Neural progenitor cell (in vitro differentiated cells): ENCODE results near the gene LLCFC1.
A peak's percentile ranks its signal among the peaks of the same experiment; 100 is the strongest.

Source experiments
- EZH2 ChIP-seq: fragments of 200-600 bp; sonication (generic); IDR thresholded peaks from 2 replicates; pipeline ENCODE4 v1.6.1; 2017; ENCODE audit warnings: antibody characterized with exemption, mild to moderate bottlenecking, moderate library complexity
- TF ChIP-seq, protein P1 (sequence below): fragments of 200-600 bp; sonication (generic); IDR thresholded peaks from 2 replicates; pipeline ENCODE4 v1.5.1; 2017; ENCODE audit warnings: antibody characterized with exemption, mild to moderate bottlenecking

DNA sequence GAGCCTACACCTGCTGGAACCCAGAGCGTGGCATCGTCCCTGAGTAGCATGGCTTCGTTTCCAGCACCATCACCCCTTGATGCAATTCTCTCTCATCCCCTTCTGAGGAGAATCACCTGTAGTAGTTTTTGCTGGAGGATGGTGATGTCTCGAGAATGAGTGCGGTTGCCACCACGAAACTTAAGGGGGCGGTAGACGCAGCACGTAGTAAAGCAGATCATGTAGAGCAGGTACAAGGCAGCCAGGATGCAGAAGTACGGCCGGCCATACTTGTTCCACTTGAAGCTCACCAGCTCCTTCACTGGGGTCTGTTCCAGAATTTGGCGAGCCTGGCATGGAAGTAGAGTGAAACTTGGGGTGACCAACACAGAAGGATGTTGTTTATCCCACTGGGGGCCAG, 13.9 kb upstream of the LLCFC1 start:
- TF ChIP-seq, protein P1, sequence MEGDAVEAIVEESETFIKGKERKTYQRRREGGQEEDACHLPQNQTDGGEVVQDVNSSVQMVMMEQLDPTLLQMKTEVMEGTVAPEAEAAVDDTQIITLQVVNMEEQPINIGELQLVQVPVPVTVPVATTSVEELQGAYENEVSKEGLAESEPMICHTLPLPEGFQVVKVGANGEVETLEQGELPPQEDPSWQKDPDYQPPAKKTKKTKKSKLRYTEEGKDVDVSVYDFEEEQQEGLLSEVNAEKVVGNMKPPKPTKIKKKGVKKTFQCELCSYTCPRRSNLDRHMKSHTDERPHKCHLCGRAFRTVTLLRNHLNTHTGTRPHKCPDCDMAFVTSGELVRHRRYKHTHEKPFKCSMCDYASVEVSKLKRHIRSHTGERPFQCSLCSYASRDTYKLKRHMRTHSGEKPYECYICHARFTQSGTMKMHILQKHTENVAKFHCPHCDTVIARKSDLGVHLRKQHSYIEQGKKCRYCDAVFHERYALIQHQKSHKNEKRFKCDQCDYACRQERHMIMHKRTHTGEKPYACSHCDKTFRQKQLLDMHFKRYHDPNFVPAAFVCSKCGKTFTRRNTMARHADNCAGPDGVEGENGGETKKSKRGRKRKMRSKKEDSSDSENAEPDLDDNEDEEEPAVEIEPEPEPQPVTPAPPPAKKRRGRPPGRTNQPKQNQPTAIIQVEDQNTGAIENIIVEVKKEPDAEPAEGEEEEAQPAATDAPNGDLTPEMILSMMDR, result peak; percentile 46
- TF ChIP-seq EZH2, result no peak
